GM12891 (cell line): Measurements from ENCODE around the gene RBP2.
A peak's percentile ranks its signal among the peaks of the same experiment; 100 is the strongest.

ENCODE experiments used
- DNase-seq: peaks from one replicate; pipeline ENCODE4 v3.0.0; 2011; ENCODE audit warnings: low spot score; ENCODE audit not compliant: insufficient read length
- FAIRE-seq: peaks from 2 replicates; lab custom pipeline; 2011; peaks lifted over from hg19 to GRCh38; lab: Jason Lieb, UNC
- PAX5 ChIP-seq: IDR thresholded peaks from 2 replicates; pipeline ENCODE4 v1.6.1; 2011; ENCODE audit warnings: low read length, moderate library complexity, mild to moderate bottlenecking; ENCODE audit not compliant: insufficient read depth, severe bottlenecking
- POLR2A ChIP-seq: IDR thresholded peaks from 2 replicates; pipeline ENCODE4 v1.6.1; 2011; ENCODE audit warnings: low read depth, low read length, control low read depth
- POLR2AphosphoS5 ChIP-seq: IDR thresholded peaks from 2 replicates; pipeline ENCODE4 v1.6.1; 2011; ENCODE audit warnings: low read depth, low read length, control low read depth
- POU2F2 ChIP-seq: IDR thresholded peaks from 2 replicates; pipeline ENCODE4 v1.6.1; 2011; ENCODE audit warnings: low read depth, mild to moderate bottlenecking, control low read depth, low read length, moderate library complexity
- SPI1 ChIP-seq: IDR thresholded peaks from 2 replicates; pipeline ENCODE4 v1.6.1; 2011; ENCODE audit warnings: low read depth, low read length, control low read depth
- TAF1 ChIP-seq: IDR thresholded peaks from 2 replicates; pipeline ENCODE4 v1.6.1; 2011; ENCODE audit warnings: low read depth, low read length, control low read depth

RBP2 gene

GRCh38 chr3:139449566-139449965, 26.8 kb downstream of the RBP2 start:
- no peak for DNase-seq
- no peak for FAIRE-seq
- TF ChIP-seq POU2F2, result no peak
- TF ChIP-seq SPI1, result no peak
- no peak for TF ChIP-seq POLR2AphosphoS5
- TF ChIP-seq POLR2A, result no peak
- TF ChIP-seq PAX5, result no peak
- TF ChIP-seq TAF1, result no peak

- no peak for DNase-seq
- TF ChIP-seq POLR2A (no peak), PAX5 (no peak), SPI1 (no peak), POU2F2 (no peak), TAF1 (no peak), POLR2AphosphoS5 (no peak)
- FAIRE-seq, result no peak
Observed at GRCh38 chr3:139448104-139448503, 28.2 kb downstream of the RBP2 start.

GRCh38 chr3:139447486-139447885, 28.8 kb downstream of the RBP2 start:
- FAIRE-seq, result no peak
- TF ChIP-seq TAF1, result no peak
- peak; percentile 30; the same call in 1 of the 2 replicates for TF ChIP-seq SPI1
- DNase-seq, result no peak

GRCh38 chr3:139444446-139444845, 31.9 kb downstream of the RBP2 start:
- no peak for DNase-seq
- TF ChIP-seq POLR2AphosphoS5 (no peak), POU2F2 (no peak), POLR2A (no peak), TAF1 (no peak), PAX5 (no peak), SPI1 (no peak)
- FAIRE-seq, result no peak

GRCh38 chr3:139443186-139443585, 33.1 kb downstream of the RBP2 start:
- DNase-seq (no peak), FAIRE-seq (no peak)
- TF ChIP-seq POU2F2, result no peak
- no peak for TF ChIP-seq POLR2A
- no peak for TF ChIP-seq PAX5
- TF ChIP-seq POLR2AphosphoS5, result no peak
- TF ChIP-seq TAF1, result no peak
- no peak for TF ChIP-seq SPI1

DNA sequence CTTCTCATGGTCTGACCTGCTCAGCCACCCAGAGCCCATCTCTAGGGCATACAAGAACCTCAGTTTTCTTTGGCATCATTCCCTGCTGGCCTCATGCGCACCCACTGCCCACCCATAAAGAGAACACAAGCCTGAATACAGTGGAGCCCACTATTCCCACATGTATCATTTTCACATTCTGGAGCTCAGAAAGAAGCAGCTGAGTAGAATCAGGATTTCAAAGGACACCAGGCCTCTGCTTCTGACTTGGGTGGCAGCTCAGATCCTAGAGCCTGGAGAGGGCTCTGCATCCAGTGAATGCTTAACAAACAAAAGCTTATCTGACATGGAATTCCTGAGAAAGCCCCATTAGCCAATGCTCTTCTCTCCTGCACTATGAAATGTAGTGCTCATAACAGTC, 34.7 kb downstream of the RBP2 start:
- FAIRE-seq (no peak), DNase-seq (no peak)

GRCh38 chr3:139440639-139441556, 35.4 kb downstream of the RBP2 start:
- FAIRE-seq (no peak), DNase-seq (no peak)
- TF ChIP-seq SPI1, result no peak

More for the DNA sequence above, 34.7 kb downstream of the RBP2 start:
- TF ChIP-seq POU2F2 (no peak), POLR2AphosphoS5 (no peak), PAX5 (no peak), SPI1 (no peak), TAF1 (no peak), POLR2A (no peak)

- FAIRE-seq, result no peak
- TF ChIP-seq SPI1 (no peak), POLR2A (no peak), POLR2AphosphoS5 (no peak)
Observed at GRCh38 chr3:139439278-139439677, 37.0 kb downstream of the RBP2 start.

GRCh38 chr3:139434764-139435307, 41.5 kb downstream of the RBP2 start:
- FAIRE-seq (no peak), DNase-seq (no peak)

More at GRCh38 chr3:139439278-139439677, 37.0 kb downstream of the RBP2 start:
- DNase-seq, result no peak

GRCh38 chr3:139434228-139434627, 42.1 kb downstream of the RBP2 start:
- DNase-seq (no peak), FAIRE-seq (no peak)
- no peak for TF ChIP-seq PAX5
- TF ChIP-seq POLR2AphosphoS5, result no peak
- no peak for TF ChIP-seq SPI1
- TF ChIP-seq TAF1, result no peak
- no peak for TF ChIP-seq POU2F2
- no peak for TF ChIP-seq POLR2A

More at GRCh38 chr3:139434764-139435307, 41.5 kb downstream of the RBP2 start:
- TF ChIP-seq SPI1, result no peak

DNA sequence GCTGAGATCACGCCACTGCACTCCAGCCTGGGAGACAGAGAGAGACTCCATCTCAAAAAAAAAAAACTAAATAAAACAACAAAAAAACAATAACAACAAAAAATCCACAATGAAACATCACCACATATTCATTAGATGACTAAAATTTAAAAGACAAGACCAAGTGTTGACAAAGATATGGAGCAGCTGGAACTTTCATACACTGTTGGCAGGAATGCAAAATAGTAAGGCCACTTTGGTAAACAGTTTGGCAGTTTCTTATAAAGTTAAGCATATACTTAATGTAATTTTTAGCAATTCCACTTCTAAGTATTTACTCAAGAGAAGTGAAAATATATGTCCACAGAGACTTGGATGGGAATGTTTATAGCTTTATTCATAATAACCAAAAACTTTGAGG, 43.2 kb downstream of the RBP2 start:
- DNase-seq, result no peak
- no peak for TF ChIP-seq POLR2A
- no peak for TF ChIP-seq SPI1
- TF ChIP-seq POU2F2, result no peak
- TF ChIP-seq PAX5, result no peak
- no peak for TF ChIP-seq TAF1
- no peak for TF ChIP-seq POLR2AphosphoS5
- no peak for FAIRE-seq

GRCh38 chr3:139430493-139430892, 45.8 kb downstream of the RBP2 start:
- DNase-seq, result no peak
- no peak for TF ChIP-seq TAF1
- peak; percentile 67 for TF ChIP-seq POU2F2
- no peak for FAIRE-seq
